Keratinocyte (primary cell): Measurements from ENCODE around the gene HS6ST3. TPM values are rescaled to one million over a fixed set of nuclear protein-coding genes. Genes with fewer than 3 reads are reported as not detected.

Experiments used
- DNase-seq: peaks from one replicate; pipeline ENCODE4 v3.0.0-alpha.2; 2011; ENCODE audit warnings: low read depth, missing footprints, low spot score
- FAIRE-seq: peaks from 2 replicates; lab custom pipeline; 2011; peaks lifted over from hg19 to GRCh38; lab: Jason Lieb, UNC
- H2AFZ ChIP-seq: 2 replicates; pipeline ENCODE4 v1.6.0; 2012; ENCODE audit warnings: low read length, control low read depth, inconsistent platforms; ENCODE audit not compliant: control insufficient read depth
- H3K27ac ChIP-seq: 2 replicates; pipeline ENCODE4 v1.5.1; 2011; ENCODE audit warnings: low read length; ENCODE audit not compliant: control insufficient read depth, insufficient read depth
- H3K27me3 ChIP-seq: 3 replicates; pipeline ENCODE4 v1.6.0; 2011; ENCODE audit warnings: low read length; ENCODE audit not compliant: control insufficient read depth, insufficient read depth; ENCODE audit errors: extremely low read depth
- H3K36me3 ChIP-seq, 2 experiments: 2 replicates in 1 of 2; 3 replicates in 1 of 2; pipeline ENCODE4 v1.5.1; 2011; ENCODE audit warnings: low read length in 2 of 2, mild to moderate bottlenecking in 1 of 2; ENCODE audit not compliant: control insufficient read depth in 2 of 2, insufficient read depth in 2 of 2; ENCODE audit errors: extremely low read depth in 1 of 2
- H3K4me1 ChIP-seq: 3 replicates; pipeline ENCODE4 v1.5.1; 2011; ENCODE audit warnings: low read length; ENCODE audit not compliant: control insufficient read depth, insufficient read depth; ENCODE audit errors: extremely low read depth
- H3K4me2 ChIP-seq: 3 replicates; pipeline ENCODE4 v1.6.0; 2011; ENCODE audit warnings: low read depth, low read length; ENCODE audit not compliant: control insufficient read depth, insufficient read depth; ENCODE audit errors: extremely low read depth
- H3K4me3 ChIP-seq, 3 experiments: fragments of 200-600 bp in 1 of 3; sonication (generic) in 1 of 3; 2 replicates in 2 of 3; 3 replicates in 1 of 3; pipeline ENCODE4 v1.5.1; 2011 to 2016; ENCODE audit warnings: low read length in 3 of 3, mild to moderate bottlenecking in 3 of 3, control low read depth in 2 of 3, inconsistent platforms in 1 of 3, low read depth in 1 of 3, mixed read lengths in 1 of 3, mixed run types in 1 of 3, moderate library complexity in 1 of 3; ENCODE audit not compliant: control insufficient read depth in 2 of 3, insufficient read depth in 2 of 3; ENCODE audit errors: extremely low read depth in 1 of 3
- H3K79me2 ChIP-seq: 2 replicates; pipeline ENCODE4 v1.6.0; 2012; ENCODE audit warnings: low read length; ENCODE audit not compliant: control insufficient read depth, insufficient read depth
- H3K9ac ChIP-seq: 3 replicates; pipeline ENCODE4 v1.6.0; 2011; ENCODE audit warnings: low read length; ENCODE audit not compliant: control insufficient read depth, insufficient read depth; ENCODE audit errors: extremely low read depth
- H3K9me1 ChIP-seq: 3 replicates; pipeline ENCODE4 v1.6.0; 2011; ENCODE audit warnings: low read length; ENCODE audit not compliant: control insufficient read depth, insufficient read depth; ENCODE audit errors: extremely low read depth
- H3K9me3 ChIP-seq: 2 replicates; pipeline ENCODE4 v1.5.1; 2012; ENCODE audit warnings: low read depth, low read length; ENCODE audit not compliant: control insufficient read depth
- H4K20me1 ChIP-seq: 3 replicates; pipeline ENCODE4 v1.6.0; 2011; ENCODE audit warnings: low read length; ENCODE audit not compliant: control insufficient read depth, insufficient read depth; ENCODE audit errors: extremely low read depth
- EZH2 ChIP-seq: IDR thresholded peaks from one replicate; pipeline ENCODE4 v1.6.1; 2012; ENCODE audit warnings: inconsistent platforms, mild to moderate bottlenecking, low read length, moderate library complexity
- dilution Hi-C: fragments of 300-500 bp; cut with MboI; formaldehyde crosslinking; loops from one replicate; pipeline ENCODE4 v1.7.0; 2020; ENCODE audit warnings: low sequenced_read_pairs; ENCODE audit not compliant: extremely low pct_ligation_motif_present
- polyA plus RNA-seq, 5 experiments: library from polyadenylated mRNA; depleted of rRNA in 3 of 5; stranded (reverse) in 3 of 5; stranded (forward) in 1 of 5; unstranded in 1 of 5; fragments of >200 nt; gene quantifications; 1 replicate in 1 of 5; 2 replicates in 3 of 5; 3 replicates in 1 of 5; pipeline versions ENCODE4 v1.2.1 to v1.2.3, GENCODE V29; 2011 to 2012; ENCODE audit warnings: missing spikeins in 2 of 5, low read depth in 1 of 5, low replicate concordance in 1 of 5
- TF ChIP-seq, protein P1 (sequence below), 3 experiments: IDR thresholded peaks in 1 of 3; conservative IDR thresholded peaks in 1 of 3; optimal IDR thresholded peaks in 1 of 3; 2 replicates in 2 of 3; 3 replicates in 1 of 3; pipeline versions ENCODE3 to v1.5.1; 2011; ENCODE audit warnings: low read length in 3 of 3, mild to moderate bottlenecking in 3 of 3, moderate library complexity in 2 of 3, control low read depth in 1 of 3, inconsistent platforms in 1 of 3; ENCODE audit not compliant: insufficient read depth in 2 of 3; ENCODE audit errors: extremely low read depth in 1 of 3

The HS6ST3 gene
- polyA plus RNA-seq, 1 donor (not counting 4 experiments of a cell fraction or from before 2014, with no cell fraction given), result 0.03 TPM

GRCh38 chr13:96749825-96750224, 659.9 kb downstream of the HS6ST3 start:
- Histone ChIP-seq H3K4me3 (no peak overlapping the region), H3K9me1 (no peaks in the 10 kb centered on the region), H3K27me3 (no peaks in the 10 kb centered on the region), H3K4me2 (no peak overlapping the region), H2AFZ (no peak overlapping the region), H3K27ac (no peak overlapping the region), H3K79me2 (no peaks in the 10 kb centered on the region), H3K9me3 (no peaks in the 10 kb centered on the region), H3K9ac (no peak overlapping the region), H4K20me1 (no peaks in the 10 kb centered on the region), H3K4me1 (no peaks in the 10 kb centered on the region), H3K36me3 (no peaks in the 10 kb centered on the region)
- FAIRE-seq (no peak), DNase-seq (no peak)
- dilution Hi-C loops, result no loop called here
- TF ChIP-seq, protein P1, sequence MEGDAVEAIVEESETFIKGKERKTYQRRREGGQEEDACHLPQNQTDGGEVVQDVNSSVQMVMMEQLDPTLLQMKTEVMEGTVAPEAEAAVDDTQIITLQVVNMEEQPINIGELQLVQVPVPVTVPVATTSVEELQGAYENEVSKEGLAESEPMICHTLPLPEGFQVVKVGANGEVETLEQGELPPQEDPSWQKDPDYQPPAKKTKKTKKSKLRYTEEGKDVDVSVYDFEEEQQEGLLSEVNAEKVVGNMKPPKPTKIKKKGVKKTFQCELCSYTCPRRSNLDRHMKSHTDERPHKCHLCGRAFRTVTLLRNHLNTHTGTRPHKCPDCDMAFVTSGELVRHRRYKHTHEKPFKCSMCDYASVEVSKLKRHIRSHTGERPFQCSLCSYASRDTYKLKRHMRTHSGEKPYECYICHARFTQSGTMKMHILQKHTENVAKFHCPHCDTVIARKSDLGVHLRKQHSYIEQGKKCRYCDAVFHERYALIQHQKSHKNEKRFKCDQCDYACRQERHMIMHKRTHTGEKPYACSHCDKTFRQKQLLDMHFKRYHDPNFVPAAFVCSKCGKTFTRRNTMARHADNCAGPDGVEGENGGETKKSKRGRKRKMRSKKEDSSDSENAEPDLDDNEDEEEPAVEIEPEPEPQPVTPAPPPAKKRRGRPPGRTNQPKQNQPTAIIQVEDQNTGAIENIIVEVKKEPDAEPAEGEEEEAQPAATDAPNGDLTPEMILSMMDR (optimal IDR thresholded peaks at IDR 0.05 in 1 of 3, IDR thresholded peaks at IDR 0.05 in 1 of 3, conservative IDR thresholded peaks at IDR 0.05 in 1 of 3; ENCODE audit: extremely low read depth in 1 of 3, insufficient read depth in 2 of 3, low read length in 3 of 3), result no peak
- TF ChIP-seq EZH2, result no peak

DNA sequence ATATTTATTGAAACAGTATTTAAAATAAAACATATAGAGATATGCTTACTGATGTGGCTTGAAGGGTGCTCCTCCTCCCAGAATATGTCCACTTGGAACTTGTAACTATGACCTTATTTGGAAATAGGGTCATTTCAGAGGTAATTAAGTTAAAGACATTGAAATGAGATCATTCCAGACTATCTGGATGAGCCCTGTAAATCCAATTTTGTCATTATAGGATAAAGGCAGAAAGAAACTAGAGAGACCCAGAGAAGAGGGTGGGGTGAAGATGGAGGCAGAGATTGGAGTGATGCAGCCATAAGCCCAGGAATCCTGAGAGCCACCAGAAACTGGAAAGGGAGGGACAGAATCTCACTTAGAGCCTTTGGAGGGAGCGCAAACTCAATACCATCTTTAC, 661.2 kb downstream of the HS6ST3 start:
- Histone ChIP-seq H3K4me2 (no peak overlapping the region), H2AFZ (no peak overlapping the region), H4K20me1 (no peaks in the 10 kb centered on the region), H3K36me3 (no peaks in the 10 kb centered on the region), H3K27me3 (no peaks in the 10 kb centered on the region), H3K4me3 (no peak overlapping the region), H3K79me2 (no peaks in the 10 kb centered on the region), H3K27ac (no peak overlapping the region), H3K9me1 (no peaks in the 10 kb centered on the region), H3K4me1 (no peaks in the 10 kb centered on the region), H3K9ac (no peak overlapping the region), H3K9me3 (no peaks in the 10 kb centered on the region)
- no peak for FAIRE-seq
- TF ChIP-seq, protein P1 (optimal IDR thresholded peaks at IDR 0.05 in 1 of 3, IDR thresholded peaks at IDR 0.05 in 1 of 3, conservative IDR thresholded peaks at IDR 0.05 in 1 of 3; ENCODE audit: extremely low read depth in 1 of 3, insufficient read depth in 2 of 3, low read length in 3 of 3), result no peak
- TF ChIP-seq EZH2, result no peak
- no peak for DNase-seq
- dilution Hi-C loops, result no loop called here
